Lower leg skin (tissue), 4 donors: Measurements from ENCODE around the gene MYCN. TPM values are rescaled to one million over a fixed set of nuclear protein-coding genes. Genes with fewer than 3 reads are reported as not detected.

Experiments
- DNase-seq, 2 donors: peaks; one replicate each; pipeline ENCODE4 v3.0.0-alpha.2; 2019; ENCODE audit warnings: low spot score in 2 of 2
- H3K4me3 ChIP-seq: fragments of 200-600 bp; sonication (generic); 2 replicates; pipeline ENCODE4 v1.5.1; 2017; ENCODE audit warnings: mild to moderate bottlenecking, low read depth; ENCODE audit not compliant: poor library complexity, severe bottlenecking
- CTCF ChIP-seq, 3 donors: fragments of 450-650 bp; IDR thresholded peaks; one replicate each; pipeline ENCODE4 v1.5.1; 2016; ENCODE audit warnings: antibody characterized with exemption in 3 of 3, mild to moderate bottlenecking in 3 of 3, moderate library complexity in 2 of 3
- POLR2A ChIP-seq, 2 donors: fragments of 450-650 bp; IDR thresholded peaks; one replicate each; pipeline ENCODE4 v1.6.1; 2016 to 2017; ENCODE audit warnings: antibody characterized with exemption in 2 of 2, mild to moderate bottlenecking in 1 of 2, moderate library complexity in 1 of 2
- WGBS, 2 donors: methylation state at CpG; one replicate each; pipeline ENCODE4 v1.1.5; 2018; 5-methylcytosine and 5-hydroxymethylcytosine counted together
- intact Hi-C: fragments of 100-400 bp; cut with DNase I; formaldehyde crosslinking; loops from one replicate; pipeline ENCODE4 v1.15.0; 2023; ENCODE audit warnings: low total_unique reads
- total RNA-seq, 4 donors: library from RNA; depleted of rRNA; stranded (reverse); fragments of >200 nt; gene quantifications; one replicate each; pipeline ENCODE4 v1.1.0, GENCODE V29; 2016

The MYCN gene
- total RNA-seq, 4 donors from 2014 or later: 0.15 to 1.5 (median 0.64) TPM; not detected in 1

GRCh38 chr2:15995603-15996002, 55.3 kb downstream of the MYCN start:
- H3K4me3 ChIP-seq: no peak overlapping the region
- DNase-seq: no peak
- 95 to 97% methylated on average over 3 of the region's 3 CpGs for WGBS, 2 donors
- intact Hi-C loops: no loop called here
- no peak for TF ChIP-seq POLR2A (IDR thresholded peaks at IDR 0.05)
- TF ChIP-seq CTCF (IDR thresholded peaks at IDR 0.05): no peak
